Stimulated activated CD8-positive, alpha-beta memory T cell treated with anti-CD3 and anti-CD28 coated beads, Interleukin-4, amount 100 ng/mL, for 48 hours (primary cell): ENCODE data around the gene SLC7A5.
"Not testable (repeated sequence)": the region's sequence is repeated elsewhere in the genome, so short reads cannot be mapped to it uniquely, and the experiment has no call there.

ENCODE experiments used
- DNase-seq: peaks from one replicate; pipeline ENCODE4 v3.0.0-alpha.2; 2020

SLC7A5 gene

DNA sequence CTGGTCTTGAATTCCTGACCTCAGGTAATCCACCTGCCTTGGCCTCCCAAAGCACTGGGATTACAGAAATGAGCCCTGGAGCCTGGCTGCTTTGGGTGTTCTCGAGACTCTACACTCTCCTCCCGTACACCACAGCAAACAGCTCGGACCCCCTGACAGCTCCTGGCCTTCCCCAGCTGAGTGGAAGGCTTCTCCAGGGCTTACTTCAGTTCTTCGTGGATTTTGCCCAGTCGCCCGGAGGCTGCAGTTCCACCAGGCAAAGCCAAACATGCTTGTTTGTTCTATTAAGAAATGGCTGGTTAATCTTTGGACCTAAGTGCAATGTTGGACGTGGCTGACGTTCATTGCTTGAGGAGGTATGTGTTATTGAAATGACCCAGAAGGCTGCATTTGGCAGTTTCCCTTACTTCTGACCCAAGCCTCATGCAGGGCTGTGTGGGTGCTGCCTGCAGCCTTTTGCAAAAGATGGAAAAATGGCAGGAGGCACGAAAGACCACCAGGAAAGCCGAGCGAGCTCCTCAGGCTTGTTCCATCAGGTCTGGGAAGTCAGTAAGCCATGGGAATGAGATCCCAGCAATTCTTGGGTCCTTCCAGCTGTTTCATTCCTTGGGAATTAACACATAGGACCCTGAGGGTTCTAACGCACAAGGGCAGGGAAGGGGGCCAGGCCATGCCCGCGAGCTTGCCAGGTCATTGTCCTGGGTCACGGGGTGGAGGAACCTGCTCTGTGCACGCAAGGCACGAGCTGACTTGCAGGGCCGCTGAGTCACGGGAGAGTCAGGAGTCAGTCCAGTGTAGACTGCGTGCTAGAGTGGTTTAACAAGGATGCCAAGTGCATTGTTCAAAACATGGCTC, 79.6 kb downstream of the SLC7A5 start:
- DNase-seq: no peak

- not testable (repeated sequence) for DNase-seq
Measured at GRCh38 chr16:87788730-87789436, 80.4 kb downstream of the SLC7A5 start.

DNA sequence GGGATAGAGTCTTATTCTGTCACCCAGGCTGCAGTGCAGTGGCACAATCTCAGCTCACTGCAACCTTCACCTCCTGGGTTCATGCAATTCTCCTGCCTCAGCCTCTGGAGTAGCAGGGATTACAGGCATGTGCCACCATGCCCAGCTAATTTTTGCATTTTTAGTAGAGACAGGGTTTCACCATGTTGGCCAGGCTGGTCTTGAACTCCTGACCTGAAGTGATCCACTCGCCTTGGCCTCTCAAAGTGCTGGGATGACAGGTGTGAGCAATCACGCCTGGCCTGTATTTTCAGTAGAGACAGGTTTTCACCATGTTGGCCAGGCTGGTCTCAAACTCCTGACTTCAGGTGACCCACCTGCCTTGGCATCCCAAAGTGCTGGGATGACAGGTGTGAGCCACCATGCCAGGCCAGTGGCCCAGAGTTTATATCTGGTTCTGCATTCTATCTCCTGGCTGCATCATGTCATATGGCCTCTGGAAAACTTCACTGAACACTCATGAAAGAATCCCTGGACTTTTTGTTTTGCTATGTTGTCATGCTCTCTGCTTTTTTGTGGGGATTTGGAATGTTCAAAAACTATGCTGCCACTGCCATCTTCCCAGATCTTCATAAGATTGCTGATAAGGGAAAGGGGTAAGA, 81.7 kb downstream of the SLC7A5 start:
- not testable (repeated sequence) for DNase-seq

DNA sequence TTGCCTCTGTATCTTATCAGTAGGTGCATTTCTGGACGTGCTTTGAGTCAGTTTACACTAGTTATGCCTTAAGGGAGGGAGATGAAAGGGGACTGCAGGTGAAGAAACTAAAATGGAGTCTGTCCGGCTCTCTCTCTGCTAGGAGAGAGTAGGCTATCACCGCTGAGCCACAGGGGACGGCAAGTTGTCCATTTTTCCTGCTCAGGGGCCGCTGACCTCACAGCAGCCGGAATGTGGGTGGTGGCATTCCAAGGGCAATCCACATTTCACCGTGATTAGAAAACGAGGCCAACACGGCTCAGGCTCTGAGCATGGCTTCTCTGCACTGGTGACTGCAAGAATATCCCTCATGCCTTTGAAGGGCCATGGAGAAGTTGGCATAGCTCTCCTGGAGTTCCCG, 84.5 kb downstream of the SLC7A5 start:
- DNase-seq: no peak

DNA sequence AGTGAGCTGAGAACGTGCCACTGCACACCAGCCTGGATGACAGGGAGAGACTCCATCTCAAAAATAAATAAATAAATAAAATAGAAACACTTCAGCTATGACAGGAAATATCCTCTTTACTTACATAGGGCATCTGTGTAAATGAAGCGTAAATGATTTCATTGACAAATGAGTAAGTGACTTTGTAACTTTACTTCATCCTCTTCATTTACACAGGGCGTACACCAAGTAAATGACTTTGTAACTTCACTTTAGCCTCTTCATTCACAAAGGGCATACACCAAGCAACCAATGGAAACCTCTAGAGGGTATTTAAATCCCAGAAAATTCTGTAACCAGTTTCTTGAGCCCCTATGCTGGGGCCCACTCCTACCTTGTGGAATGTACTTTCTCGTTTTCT, 87.3 kb downstream of the SLC7A5 start:
- DNase-seq: no peak

GRCh38 chr16:87780385-87780989, 88.8 kb downstream of the SLC7A5 start:
- DNase-seq: peak; percentile 83
